GM23338 (cell line): ENCODE data around the gene NAA80. TPM values are rescaled to one million over a fixed set of nuclear protein-coding genes. Genes with fewer than 3 reads are reported as not detected.

Experiments used
- ATAC-seq: fragments of 200-7000 bp; cut with Tn5 transposase; 3 replicates; pipeline ENCODE4 v1.9.1; 2020
- DNase-seq: peaks from one replicate; pipeline ENCODE4 v3.0.0-alpha.2; 2015; ENCODE audit warnings: low spot score
- H2AFZ ChIP-seq: fragments of 200-600 bp; sonication (generic); 2 replicates; pipeline ENCODE4 v1.8.0; 2016; ENCODE audit warnings: antibody characterized with exemption, mild to moderate bottlenecking, moderate library complexity
- H3F3A ChIP-seq: fragments of 200-600 bp; sonication (generic); replicated peaks from 2 replicates; pipeline ENCODE4 v1.8.0; 2017; ENCODE audit warnings: antibody characterized with exemption, mixed run types, low read depth
- H3K27ac ChIP-seq: fragments of 200-600 bp; sonication (generic); 2 replicates; pipeline ENCODE4 v1.6.1; 2016; ENCODE audit warnings: low read depth
- H3K27me3 ChIP-seq: fragments of 200-600 bp; sonication (generic); 2 replicates; pipeline ENCODE4 v1.8.0; 2016; ENCODE audit warnings: mild to moderate bottlenecking, mixed run types, moderate library complexity; ENCODE audit not compliant: insufficient read depth
- H3K36me3 ChIP-seq: fragments of 200-600 bp; sonication (generic); 2 replicates; pipeline ENCODE4 v1.8.0; 2016; ENCODE audit warnings: mild to moderate bottlenecking; ENCODE audit not compliant: insufficient read depth
- H3K4me1 ChIP-seq: fragments of 200-600 bp; sonication (generic); 2 replicates; pipeline ENCODE4 v1.8.0; 2016; ENCODE audit warnings: mild to moderate bottlenecking, moderate library complexity; ENCODE audit not compliant: insufficient read depth
- H3K4me2 ChIP-seq: fragments of 200-600 bp; sonication (generic); 2 replicates; pipeline ENCODE4 v1.7.1; 2017; ENCODE audit warnings: mixed run types
- H3K4me3 ChIP-seq: fragments of 200-600 bp; sonication (generic); 2 replicates; pipeline ENCODE4 v1.6.1; 2016; ENCODE audit warnings: mixed run types
- H3K79me2 ChIP-seq: fragments of 200-600 bp; sonication (generic); replicated peaks from 2 replicates; pipeline ENCODE4 v1.8.0; 2017; ENCODE audit warnings: mild to moderate bottlenecking; ENCODE audit not compliant: insufficient read depth
- H3K9me2 ChIP-seq: fragments of 200-600 bp; sonication (generic); 2 replicates; pipeline ENCODE4 v1.8.0; 2017; ENCODE audit not compliant: insufficient read depth
- H4K20me1 ChIP-seq: fragments of 200-600 bp; sonication (generic); replicated peaks from 2 replicates; pipeline ENCODE4 v1.8.0; 2017; ENCODE audit warnings: mild to moderate bottlenecking; ENCODE audit not compliant: insufficient read depth
- H3K27ac Mint-ChIP-seq: 2 replicates; pipeline ENCODE4 v1.8.0; 2020; ENCODE audit warnings: inconsistent platforms, mild to moderate bottlenecking, moderate library complexity, mixed read lengths
- H3K27me3 Mint-ChIP-seq: 3 replicates; pipeline ENCODE4 v1.8.0; 2022; ENCODE audit warnings: low read depth, mild to moderate bottlenecking, moderate library complexity, mixed read lengths, inconsistent platforms; ENCODE audit not compliant: insufficient read depth, poor library complexity
- H3K36me3 Mint-ChIP-seq: 3 replicates; pipeline ENCODE4 v1.8.0; 2021; ENCODE audit warnings: low read depth, mild to moderate bottlenecking, inconsistent platforms, moderate library complexity, mixed read lengths
- H3K4me1 Mint-ChIP-seq: 3 replicates; pipeline ENCODE4 v1.8.0; 2020; ENCODE audit warnings: mild to moderate bottlenecking, inconsistent platforms, mixed read lengths
- H3K4me3 Mint-ChIP-seq: 3 replicates; pipeline ENCODE4 v1.8.0; 2021; ENCODE audit warnings: moderate library complexity, mild to moderate bottlenecking, inconsistent platforms, mixed read lengths
- H3K9me3 Mint-ChIP-seq: 3 replicates; pipeline ENCODE4 v1.8.0; 2020; ENCODE audit warnings: moderate library complexity, mild to moderate bottlenecking, inconsistent platforms, mixed read lengths
- CREB1 ChIP-seq: fragments of 250-450 bp; sonication (Bioruptor Pico); IDR thresholded peaks from 2 replicates; pipeline ENCODE4 v1.5.0; 2020; ENCODE audit warnings: low read depth, mild to moderate bottlenecking, moderate library complexity
- ETS1 ChIP-seq: IDR thresholded peaks from 2 replicates; pipeline ENCODE4 v1.6.1; 2016; ENCODE audit warnings: antibody characterized with exemption
- EZH2 ChIP-seq: fragments of 200-600 bp; sonication (generic); IDR thresholded peaks from one replicate; pipeline ENCODE4 v1.8.0; 2017; ENCODE audit warnings: antibody characterized with exemption, mild to moderate bottlenecking, low read depth; ENCODE audit not compliant: unreplicated experiment
- EZH2phosphoT487 ChIP-seq: fragments of 200-600 bp; sonication (generic); IDR thresholded peaks from one replicate; pipeline ENCODE4 v1.8.1; 2018; ENCODE audit warnings: antibody characterized with exemption; ENCODE audit not compliant: unreplicated experiment
- JUNB ChIP-seq: IDR thresholded peaks from one replicate; pipeline ENCODE4 v1.6.1; 2016; ENCODE audit warnings: antibody characterized with exemption; ENCODE audit not compliant: unreplicated experiment
- NANOG ChIP-seq: IDR thresholded peaks from 2 replicates; pipeline ENCODE4 v1.6.1; 2016; ENCODE audit warnings: antibody characterized with exemption, borderline replicate concordance
- POLR2AphosphoS5 ChIP-seq: IDR thresholded peaks from 2 replicates; pipeline ENCODE4 v1.6.1; 2016; ENCODE audit warnings: antibody characterized with exemption, low read depth
- STAT1 ChIP-seq: IDR thresholded peaks from one replicate; pipeline ENCODE4 v1.6.1; 2016; ENCODE audit warnings: antibody characterized with exemption; ENCODE audit not compliant: unreplicated experiment
- ZNF114 ChIP-seq: fragments of 250-450 bp; sonication (Bioruptor Pico); IDR thresholded peaks from 2 replicates; pipeline ENCODE4 v1.5.0; 2020; ENCODE audit warnings: mild to moderate bottlenecking, moderate library complexity
- ZNF331 ChIP-seq: fragments of 250-450 bp; sonication (Bioruptor Pico); IDR thresholded peaks from 2 replicates; pipeline ENCODE4 v1.5.0; 2020; ENCODE audit warnings: low read depth, mild to moderate bottlenecking, moderate library complexity
- polyA plus RNA-seq: library from polyadenylated mRNA; unstranded; fragments of >200 nt; fragmentation: Nextera tagmentation; extraction: Ambion mirVana; gene quantifications from 2 replicates; pipeline ENCODE4 v1.2.1, GENCODE V29; 2016
- total RNA-seq: library from RNA; depleted of rRNA; stranded (reverse); fragments of >200 nt; shearing (Covaris generic); gene quantifications from 2 replicates; pipeline ENCODE4 v1.2.3, GENCODE V29; 2014
- TF ChIP-seq, protein P1 (sequence below): fragments of 250-450 bp; sonication (Bioruptor Pico); IDR thresholded peaks from 2 replicates; pipeline ENCODE4 v1.5.0; 2020; ENCODE audit warnings: mild to moderate bottlenecking, moderate library complexity
- TF ChIP-seq, protein P2 (sequence below), 2 experiments: fragments of 200-600 bp in 1 of 2; sonication (generic) in 1 of 2; conservative IDR thresholded peaks; 2 replicates each; pipeline versions ENCODE4 v1.5.1 to v1.6.1; 2016 to 2017; ENCODE audit warnings: antibody characterized with exemption in 2 of 2, low read depth in 2 of 2, mild to moderate bottlenecking in 2 of 2, moderate library complexity in 1 of 2
- TF ChIP-seq, protein P3 (sequence below): IDR thresholded peaks from one replicate; pipeline ENCODE4 v1.6.1; 2018; ENCODE audit warnings: antibody characterized with exemption; ENCODE audit not compliant: unreplicated experiment

Gene NAA80
- total and polyA plus RNA-seq, 2 experiments from 2014 or later: 12.1 to 16.7 TPM

DNA sequence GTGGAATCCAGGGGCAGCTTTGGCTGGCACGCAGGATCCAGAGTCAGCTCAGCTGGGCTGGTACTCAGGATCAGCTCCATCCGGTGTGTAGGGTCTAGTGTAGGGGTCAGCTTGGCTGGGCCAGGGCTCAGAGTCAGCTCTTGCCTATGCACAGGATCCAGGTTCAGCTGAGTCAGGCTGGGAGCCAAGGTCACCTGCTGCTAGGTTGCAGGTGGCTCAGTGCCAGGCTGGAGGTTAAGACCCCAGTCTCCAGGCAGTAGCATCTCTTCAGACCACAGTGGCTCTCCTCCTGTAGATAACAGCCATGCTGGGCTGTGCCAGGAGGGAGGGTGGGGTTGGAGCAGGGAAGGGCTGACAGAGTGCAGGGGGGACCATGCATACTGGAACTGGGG, 1.8 kb downstream of the NAA80 start:
- Histone ChIP-seq H4K20me1 (no peaks in the 10 kb centered on the region), H3F3A (peaks cover 9% of the 10 kb centered on the region), H3K79me2 (no peaks in the 10 kb centered on the region), H3K9me2 (no peaks in the 10 kb centered on the region), H3K36me3 (no peaks in the 10 kb centered on the region), H2AFZ (no peak overlapping the region), H3K27me3 (no peaks in the 10 kb centered on the region), H3K27ac (no peak overlapping the region), H3K4me3 (no peak overlapping the region), H3K4me1 (peaks cover 16% of the 10 kb centered on the region), H3K4me2 (no peak overlapping the region)
- ATAC-seq (no peak), DNase-seq (no peak)
- Mint-ChIP-seq H3K27me3 (peaks cover 25% of the 10 kb centered on the region), H3K9me3 (no peaks in the 10 kb centered on the region; the same call in 2 of the 3 replicates), H3K4me1 (peaks cover 20% of the 10 kb centered on the region), H3K4me3 (no peak overlapping the region), H3K27ac (no peak overlapping the region), H3K36me3 (no peaks in the 10 kb centered on the region)
- no peak for TF ChIP-seq NANOG
- no peak for TF ChIP-seq ZNF114 (CRISPR knock-in tag)
- TF ChIP-seq ETS1: no peak
- no peak for TF ChIP-seq POLR2AphosphoS5
- no peak for TF ChIP-seq EZH2phosphoT487
- no peak for TF ChIP-seq JUNB
- TF ChIP-seq EZH2: no peak
- no peak for TF ChIP-seq STAT1
- TF ChIP-seq, protein P1, sequence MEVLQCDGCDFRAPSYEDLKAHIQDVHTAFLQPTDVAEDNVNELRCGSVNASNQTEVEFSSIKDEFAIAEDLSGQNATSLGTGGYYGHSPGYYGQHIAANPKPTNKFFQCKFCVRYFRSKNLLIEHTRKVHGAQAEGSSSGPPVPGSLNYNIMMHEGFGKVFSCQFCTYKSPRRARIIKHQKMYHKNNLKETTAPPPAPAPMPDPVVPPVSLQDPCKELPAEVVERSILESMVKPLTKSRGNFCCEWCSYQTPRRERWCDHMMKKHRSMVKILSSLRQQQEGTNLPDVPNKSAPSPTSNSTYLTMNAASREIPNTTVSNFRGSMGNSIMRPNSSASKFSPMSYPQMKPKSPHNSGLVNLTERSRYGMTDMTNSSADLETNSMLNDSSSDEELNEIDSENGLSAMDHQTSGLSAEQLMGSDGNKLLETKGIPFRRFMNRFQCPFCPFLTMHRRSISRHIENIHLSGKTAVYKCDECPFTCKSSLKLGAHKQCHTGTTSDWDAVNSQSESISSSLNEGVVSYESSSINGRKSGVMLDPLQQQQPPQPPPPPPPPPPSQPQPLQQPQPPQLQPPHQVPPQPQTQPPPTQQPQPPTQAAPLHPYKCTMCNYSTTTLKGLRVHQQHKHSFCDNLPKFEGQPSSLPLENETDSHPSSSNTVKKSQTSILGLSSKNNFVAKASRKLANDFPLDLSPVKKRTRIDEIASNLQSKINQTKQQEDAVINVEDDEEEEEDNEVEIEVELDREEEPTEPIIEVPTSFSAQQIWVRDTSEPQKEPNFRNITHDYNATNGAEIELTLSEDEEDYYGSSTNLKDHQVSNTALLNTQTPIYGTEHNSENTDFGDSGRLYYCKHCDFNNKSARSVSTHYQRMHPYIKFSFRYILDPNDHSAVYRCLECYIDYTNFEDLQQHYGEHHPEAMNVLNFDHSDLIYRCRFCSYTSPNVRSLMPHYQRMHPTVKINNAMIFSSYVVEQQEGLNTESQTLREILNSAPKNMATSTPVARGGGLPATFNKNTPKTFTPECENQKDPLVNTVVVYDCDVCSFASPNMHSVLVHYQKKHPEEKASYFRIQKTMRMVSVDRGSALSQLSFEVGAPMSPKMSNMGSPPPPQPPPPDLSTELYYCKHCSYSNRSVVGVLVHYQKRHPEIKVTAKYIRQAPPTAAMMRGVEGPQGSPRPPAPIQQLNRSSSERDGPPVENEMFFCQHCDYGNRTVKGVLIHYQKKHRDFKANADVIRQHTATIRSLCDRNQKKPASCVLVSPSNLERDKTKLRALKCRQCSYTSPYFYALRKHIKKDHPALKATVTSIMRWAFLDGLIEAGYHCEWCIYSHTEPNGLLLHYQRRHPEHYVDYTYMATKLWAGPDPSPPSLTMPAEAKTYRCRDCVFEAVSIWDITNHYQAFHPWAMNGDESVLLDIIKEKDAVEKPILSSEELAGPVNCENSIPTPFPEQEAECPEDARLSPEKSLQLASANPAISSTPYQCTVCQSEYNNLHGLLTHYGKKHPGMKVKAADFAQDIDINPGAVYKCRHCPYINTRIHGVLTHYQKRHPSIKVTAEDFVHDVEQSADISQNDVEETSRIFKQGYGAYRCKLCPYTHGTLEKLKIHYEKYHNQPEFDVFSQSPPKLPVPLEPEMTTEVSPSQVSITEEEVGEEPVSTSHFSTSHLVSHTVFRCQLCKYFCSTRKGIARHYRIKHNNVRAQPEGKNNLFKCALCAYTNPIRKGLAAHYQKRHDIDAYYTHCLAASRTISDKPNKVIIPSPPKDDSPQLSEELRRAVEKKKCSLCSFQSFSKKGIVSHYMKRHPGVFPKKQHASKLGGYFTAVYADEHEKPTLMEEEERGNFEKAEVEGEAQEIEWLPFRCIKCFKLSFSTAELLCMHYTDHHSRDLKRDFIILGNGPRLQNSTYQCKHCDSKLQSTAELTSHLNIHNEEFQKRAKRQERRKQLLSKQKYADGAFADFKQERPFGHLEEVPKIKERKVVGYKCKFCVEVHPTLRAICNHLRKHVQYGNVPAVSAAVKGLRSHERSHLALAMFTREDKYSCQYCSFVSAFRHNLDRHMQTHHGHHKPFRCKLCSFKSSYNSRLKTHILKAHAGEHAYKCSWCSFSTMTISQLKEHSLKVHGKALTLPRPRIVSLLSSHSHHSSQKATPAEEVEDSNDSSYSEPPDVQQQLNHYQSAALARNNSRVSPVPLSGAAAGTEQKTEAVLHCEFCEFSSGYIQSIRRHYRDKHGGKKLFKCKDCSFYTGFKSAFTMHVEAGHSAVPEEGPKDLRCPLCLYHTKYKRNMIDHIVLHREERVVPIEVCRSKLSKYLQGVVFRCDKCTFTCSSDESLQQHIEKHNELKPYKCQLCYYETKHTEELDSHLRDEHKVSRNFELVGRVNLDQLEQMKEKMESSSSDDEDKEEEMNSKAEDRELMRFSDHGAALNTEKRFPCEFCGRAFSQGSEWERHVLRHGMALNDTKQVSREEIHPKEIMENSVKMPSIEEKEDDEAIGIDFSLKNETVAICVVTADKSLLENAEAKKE (CRISPR knock-in tag): no peak
- no peak for TF ChIP-seq ZNF331 (CRISPR knock-in tag)
- no peak for TF ChIP-seq CREB1 (CRISPR knock-in tag)
- TF ChIP-seq, protein P2, sequence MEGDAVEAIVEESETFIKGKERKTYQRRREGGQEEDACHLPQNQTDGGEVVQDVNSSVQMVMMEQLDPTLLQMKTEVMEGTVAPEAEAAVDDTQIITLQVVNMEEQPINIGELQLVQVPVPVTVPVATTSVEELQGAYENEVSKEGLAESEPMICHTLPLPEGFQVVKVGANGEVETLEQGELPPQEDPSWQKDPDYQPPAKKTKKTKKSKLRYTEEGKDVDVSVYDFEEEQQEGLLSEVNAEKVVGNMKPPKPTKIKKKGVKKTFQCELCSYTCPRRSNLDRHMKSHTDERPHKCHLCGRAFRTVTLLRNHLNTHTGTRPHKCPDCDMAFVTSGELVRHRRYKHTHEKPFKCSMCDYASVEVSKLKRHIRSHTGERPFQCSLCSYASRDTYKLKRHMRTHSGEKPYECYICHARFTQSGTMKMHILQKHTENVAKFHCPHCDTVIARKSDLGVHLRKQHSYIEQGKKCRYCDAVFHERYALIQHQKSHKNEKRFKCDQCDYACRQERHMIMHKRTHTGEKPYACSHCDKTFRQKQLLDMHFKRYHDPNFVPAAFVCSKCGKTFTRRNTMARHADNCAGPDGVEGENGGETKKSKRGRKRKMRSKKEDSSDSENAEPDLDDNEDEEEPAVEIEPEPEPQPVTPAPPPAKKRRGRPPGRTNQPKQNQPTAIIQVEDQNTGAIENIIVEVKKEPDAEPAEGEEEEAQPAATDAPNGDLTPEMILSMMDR (conservative IDR thresholded peaks at IDR 0.05; ENCODE audit: low read depth in 2 of 2): no peak
- TF ChIP-seq, protein P3, sequence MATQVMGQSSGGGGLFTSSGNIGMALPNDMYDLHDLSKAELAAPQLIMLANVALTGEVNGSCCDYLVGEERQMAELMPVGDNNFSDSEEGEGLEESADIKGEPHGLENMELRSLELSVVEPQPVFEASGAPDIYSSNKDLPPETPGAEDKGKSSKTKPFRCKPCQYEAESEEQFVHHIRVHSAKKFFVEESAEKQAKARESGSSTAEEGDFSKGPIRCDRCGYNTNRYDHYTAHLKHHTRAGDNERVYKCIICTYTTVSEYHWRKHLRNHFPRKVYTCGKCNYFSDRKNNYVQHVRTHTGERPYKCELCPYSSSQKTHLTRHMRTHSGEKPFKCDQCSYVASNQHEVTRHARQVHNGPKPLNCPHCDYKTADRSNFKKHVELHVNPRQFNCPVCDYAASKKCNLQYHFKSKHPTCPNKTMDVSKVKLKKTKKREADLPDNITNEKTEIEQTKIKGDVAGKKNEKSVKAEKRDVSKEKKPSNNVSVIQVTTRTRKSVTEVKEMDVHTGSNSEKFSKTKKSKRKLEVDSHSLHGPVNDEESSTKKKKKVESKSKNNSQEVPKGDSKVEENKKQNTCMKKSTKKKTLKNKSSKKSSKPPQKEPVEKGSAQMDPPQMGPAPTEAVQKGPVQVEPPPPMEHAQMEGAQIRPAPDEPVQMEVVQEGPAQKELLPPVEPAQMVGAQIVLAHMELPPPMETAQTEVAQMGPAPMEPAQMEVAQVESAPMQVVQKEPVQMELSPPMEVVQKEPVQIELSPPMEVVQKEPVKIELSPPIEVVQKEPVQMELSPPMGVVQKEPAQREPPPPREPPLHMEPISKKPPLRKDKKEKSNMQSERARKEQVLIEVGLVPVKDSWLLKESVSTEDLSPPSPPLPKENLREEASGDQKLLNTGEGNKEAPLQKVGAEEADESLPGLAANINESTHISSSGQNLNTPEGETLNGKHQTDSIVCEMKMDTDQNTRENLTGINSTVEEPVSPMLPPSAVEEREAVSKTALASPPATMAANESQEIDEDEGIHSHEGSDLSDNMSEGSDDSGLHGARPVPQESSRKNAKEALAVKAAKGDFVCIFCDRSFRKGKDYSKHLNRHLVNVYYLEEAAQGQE: no peak
